Astrocyte (in vitro differentiated cells and primary cell): ENCODE measurements around the gene NHLRC1. TPM values are rescaled to one million over a fixed set of nuclear protein-coding genes. Genes with fewer than 3 reads are reported as not detected.

Experiments
- DNase-seq: peaks from one replicate; pipeline ENCODE4 v3.0.0-alpha.2; 2010; ENCODE audit warnings: low read depth
- FAIRE-seq: peaks from 2 replicates; lab custom pipeline; 2011; peaks lifted over from hg19 to GRCh38; lab: Jason Lieb, UNC
- H2AFZ ChIP-seq: 2 replicates; pipeline ENCODE4 v1.6.0; 2012; ENCODE audit warnings: low read depth, low read length, inconsistent platforms
- H3K27ac ChIP-seq: 2 replicates; pipeline ENCODE4 v1.5.1; 2011; ENCODE audit warnings: low read depth, low read length, inconsistent platforms
- H3K27me3 ChIP-seq: 2 replicates; pipeline ENCODE4 v1.6.0; 2011; ENCODE audit warnings: low read length, inconsistent platforms; ENCODE audit not compliant: insufficient read depth
- H3K36me3 ChIP-seq: 2 replicates; pipeline ENCODE4 v1.5.1; 2011; ENCODE audit warnings: low read length, inconsistent platforms; ENCODE audit not compliant: insufficient read depth
- H3K4me1 ChIP-seq: 2 replicates; pipeline ENCODE4 v1.5.1; 2011; ENCODE audit warnings: low read length, inconsistent platforms; ENCODE audit not compliant: insufficient read depth
- H3K4me2 ChIP-seq: 2 replicates; pipeline ENCODE4 v1.6.0; 2012; ENCODE audit warnings: low read length, inconsistent platforms
- H3K4me3 ChIP-seq: 2 replicates; pipeline ENCODE4 v1.5.1; 2011; ENCODE audit warnings: low read depth, mild to moderate bottlenecking, low read length, inconsistent platforms; ENCODE audit not compliant: insufficient read depth
- H3K79me2 ChIP-seq: 2 replicates; pipeline ENCODE4 v1.6.0; 2012; ENCODE audit warnings: mild to moderate bottlenecking, low read length, inconsistent platforms; ENCODE audit not compliant: insufficient read depth
- H3K9ac ChIP-seq: 2 replicates; pipeline ENCODE4 v1.6.0; 2012; ENCODE audit warnings: mild to moderate bottlenecking, low read length, inconsistent platforms
- H3K9me3 ChIP-seq: 2 replicates; pipeline ENCODE4 v1.5.1; 2012; ENCODE audit warnings: low read depth, mild to moderate bottlenecking, low read length, inconsistent platforms; ENCODE audit not compliant: insufficient read depth
- H4K20me1 ChIP-seq: 2 replicates; pipeline ENCODE4 v1.6.0; 2012; ENCODE audit warnings: low read length, inconsistent platforms; ENCODE audit not compliant: insufficient read depth
- H3K27ac Mint-ChIP-seq: one replicate; pipeline ENCODE4 v1.8.0; 2021; ENCODE audit warnings: mild to moderate bottlenecking, mixed read lengths; ENCODE audit not compliant: unreplicated experiment
- H3K27me3 Mint-ChIP-seq: one replicate; pipeline ENCODE4 v1.8.0; 2021; ENCODE audit warnings: low read depth, mixed read lengths; ENCODE audit not compliant: unreplicated experiment
- H3K36me3 Mint-ChIP-seq: one replicate; pipeline ENCODE4 v1.8.0; 2021; ENCODE audit warnings: low read depth, mixed read lengths; ENCODE audit not compliant: unreplicated experiment
- H3K4me1 Mint-ChIP-seq: one replicate; pipeline ENCODE4 v1.8.0; 2021; ENCODE audit warnings: low read depth, mixed read lengths; ENCODE audit not compliant: unreplicated experiment
- H3K4me3 Mint-ChIP-seq: one replicate; pipeline ENCODE4 v1.8.0; 2021; ENCODE audit warnings: mild to moderate bottlenecking, moderate library complexity, mixed read lengths; ENCODE audit not compliant: unreplicated experiment
- H3K9me3 Mint-ChIP-seq: one replicate; pipeline ENCODE4 v1.8.0; 2021; ENCODE audit warnings: mild to moderate bottlenecking, mixed read lengths; ENCODE audit not compliant: unreplicated experiment
- CTCF ChIP-seq: IDR thresholded peaks from 2 replicates; pipeline ENCODE4 v1.5.1; 2011; ENCODE audit warnings: low read depth, mild to moderate bottlenecking, inconsistent platforms, low read length, moderate library complexity; ENCODE audit not compliant: insufficient read depth
- EZH2 ChIP-seq: IDR thresholded peaks from 2 replicates; pipeline ENCODE4 v1.6.1; 2012; ENCODE audit warnings: mild to moderate bottlenecking, low read length, inconsistent platforms; ENCODE audit not compliant: insufficient read depth
- total RNA-seq: library from RNA; stranded (reverse); gene quantifications from 2 replicates; pipeline ENCODE4 v1.2.1, GENCODE V29; 2021

NHLRC1 gene
- total RNA-seq, 1 donor from 2014 or later, result not detected

- no peak for DNase-seq
- no peaks in the 10 kb centered on the region for H3K4me1 Mint-ChIP-seq
- no peak overlapping the region for H3K4me3 Mint-ChIP-seq
- H3K9me3 Mint-ChIP-seq, result no peaks in the 10 kb centered on the region
- H3K27ac Mint-ChIP-seq, result no peak overlapping the region
- no peak overlapping the region for H3K9ac ChIP-seq
- no peaks in the 10 kb centered on the region for H3K27me3 ChIP-seq
- H3K79me2 ChIP-seq, result no peaks in the 10 kb centered on the region
- no peak overlapping the region for H3K4me2 ChIP-seq
- FAIRE-seq, result no peak
- H3K4me1 ChIP-seq, result no peaks in the 10 kb centered on the region
- H3K27me3 Mint-ChIP-seq, result no peaks in the 10 kb centered on the region
- H3K36me3 ChIP-seq, result peaks cover 1% of the 10 kb centered on the region
- peaks cover 13% of the 10 kb centered on the region for H3K36me3 Mint-ChIP-seq
- TF ChIP-seq CTCF (no peak), EZH2 (no peak)
- H3K27ac ChIP-seq, result no peak overlapping the region
- no peak overlapping the region for H2AFZ ChIP-seq
- H3K9me3 ChIP-seq, result no peaks in the 10 kb centered on the region
- H4K20me1 ChIP-seq, result no peaks in the 10 kb centered on the region
- no peak overlapping the region for H3K4me3 ChIP-seq
These were observed 39.0 kb upstream of the NHLRC1 start for GRCh38 chr6:18161431-18161830.

- Mint-ChIP-seq H3K4me3 (no peak overlapping the region), H3K36me3 (peaks cover 13% of the 10 kb centered on the region), H3K4me1 (no peaks in the 10 kb centered on the region), H3K27me3 (no peaks in the 10 kb centered on the region), H3K9me3 (no peaks in the 10 kb centered on the region), H3K27ac (no peak overlapping the region)
- H3K27me3 ChIP-seq, result no peaks in the 10 kb centered on the region
- H3K4me2 ChIP-seq, result no peak overlapping the region
- DNase-seq (no peak), FAIRE-seq (peak; percentile 29)
- TF ChIP-seq EZH2 (no peak), CTCF (no peak)
- H3K9ac ChIP-seq, result no peak overlapping the region
- H3K4me1 ChIP-seq, result peaks cover 5% of the 10 kb centered on the region
- H2AFZ ChIP-seq, result no peak overlapping the region
- no peak overlapping the region for H3K27ac ChIP-seq
- H3K36me3 ChIP-seq, result no peaks in the 10 kb centered on the region
- no peaks in the 10 kb centered on the region for H4K20me1 ChIP-seq
- H3K4me3 ChIP-seq, result no peak overlapping the region
- H3K9me3 ChIP-seq, result no peaks in the 10 kb centered on the region
- no peaks in the 10 kb centered on the region for H3K79me2 ChIP-seq
These were observed 38.4 kb upstream of the NHLRC1 start for GRCh38 chr6:18160911-18161310.

- peak overlapping the region; percentile 94 for H2AFZ ChIP-seq
- peak; percentile 31 for DNase-seq
- no peaks in the 10 kb centered on the region for H3K79me2 ChIP-seq
- no peaks in the 10 kb centered on the region for H3K9me3 Mint-ChIP-seq
- peaks cover 6% of the 10 kb centered on the region for H3K4me1 Mint-ChIP-seq
- H3K27ac ChIP-seq, result peak overlapping the region; percentile 67
- H3K9me3 ChIP-seq, result no peaks in the 10 kb centered on the region
- peak overlapping the region; percentile 87 for H3K4me3 ChIP-seq
- peaks cover 4% of the 10 kb centered on the region for H3K36me3 Mint-ChIP-seq
- H3K4me1 ChIP-seq, result peaks cover 23% of the 10 kb centered on the region
- peak overlapping the region; percentile 90 for H3K9ac ChIP-seq
- no peaks in the 10 kb centered on the region for H4K20me1 ChIP-seq
- H3K4me3 Mint-ChIP-seq, result peak overlapping the region; percentile 87
- no peaks in the 10 kb centered on the region for H3K27me3 Mint-ChIP-seq
- no peaks in the 10 kb centered on the region for H3K27me3 ChIP-seq
- TF ChIP-seq CTCF, result no peak
- TF ChIP-seq EZH2, result no peak
- H3K4me2 ChIP-seq, result peak overlapping the region; percentile 86
- H3K27ac Mint-ChIP-seq, result no peak overlapping the region
- no peaks in the 10 kb centered on the region for H3K36me3 ChIP-seq
- no peak for FAIRE-seq
These were observed 33.5 kb upstream of the NHLRC1 start for GRCh38 chr6:18155864-18156421.
